GM12878 (cell line): ENCODE data around the gene PALMD.

Experiments
- CHD4 ChIP-seq: fragments of 200-600 bp; sonication (generic); IDR thresholded peaks from 2 replicates; pipeline ENCODE4 v1.6.1; 2016; ENCODE audit warnings: mild to moderate bottlenecking
- HCFC1 ChIP-seq: fragments of 150-350 bp; IDR thresholded peaks from 2 replicates; pipeline ENCODE4 v1.6.1; 2014; ENCODE audit warnings: low read length
- POLR2A ChIP-seq: IDR thresholded peaks from 2 replicates; pipeline ENCODE4 v1.6.1; 2011; ENCODE audit warnings: low read depth, mild to moderate bottlenecking, low read length
- POLR2AphosphoS5 ChIP-seq: IDR thresholded peaks from 2 replicates; pipeline ENCODE4 v1.6.1; 2011; ENCODE audit warnings: mild to moderate bottlenecking, low read length, inconsistent platforms
- TBL1XR1 ChIP-seq: IDR thresholded peaks from 2 replicates; pipeline ENCODE4 v1.6.1; 2012; ENCODE audit warnings: low read depth, low read length, improper control_type of control experiment
- ZNF274 ChIP-seq: IDR thresholded peaks from one replicate; pipeline ENCODE4 v1.8.0; 2011; ENCODE audit not compliant: insufficient read length, insufficient read depth
- TF ChIP-seq, protein P1 (sequence below), 3 experiments: IDR thresholded peaks in 2 of 3; conservative IDR thresholded peaks in 1 of 3; 2 replicates each; pipeline ENCODE4 v1.5.1; 2011; ENCODE audit warnings: low read depth in 3 of 3, low read length in 3 of 3, mild to moderate bottlenecking in 3 of 3, control low read depth in 2 of 3, moderate library complexity in 2 of 3, inconsistent platforms in 1 of 3, mixed read lengths in 1 of 3; ENCODE audit not compliant: control insufficient read depth in 2 of 3, insufficient read depth in 1 of 3; ENCODE audit errors: extremely low read depth in 1 of 3

DNA sequence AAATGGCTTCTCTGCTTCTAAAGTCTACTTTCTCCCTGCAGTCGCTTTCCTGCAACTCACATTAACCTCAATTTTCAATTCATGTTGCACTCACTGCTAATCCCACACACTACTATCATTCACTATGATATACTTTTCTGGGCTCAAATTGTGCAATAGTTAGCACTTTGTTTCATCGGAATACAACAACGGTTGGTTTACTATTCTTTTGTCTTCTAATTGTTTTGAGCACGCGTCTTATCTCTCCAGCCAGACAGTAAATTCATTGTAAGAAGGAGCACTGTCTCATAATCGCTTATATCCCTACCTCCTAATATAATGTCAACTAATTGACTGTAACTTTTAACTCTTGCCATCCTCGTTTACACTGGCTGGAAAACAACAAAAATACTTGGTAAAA is 3.9 kb upstream of the PALMD start:
- TF ChIP-seq POLR2A (no peak), CHD4 (no peak), POLR2AphosphoS5 (no peak), ZNF274 (no peak), HCFC1 (no peak), TBL1XR1 (no peak)
- TF ChIP-seq, protein P1, sequence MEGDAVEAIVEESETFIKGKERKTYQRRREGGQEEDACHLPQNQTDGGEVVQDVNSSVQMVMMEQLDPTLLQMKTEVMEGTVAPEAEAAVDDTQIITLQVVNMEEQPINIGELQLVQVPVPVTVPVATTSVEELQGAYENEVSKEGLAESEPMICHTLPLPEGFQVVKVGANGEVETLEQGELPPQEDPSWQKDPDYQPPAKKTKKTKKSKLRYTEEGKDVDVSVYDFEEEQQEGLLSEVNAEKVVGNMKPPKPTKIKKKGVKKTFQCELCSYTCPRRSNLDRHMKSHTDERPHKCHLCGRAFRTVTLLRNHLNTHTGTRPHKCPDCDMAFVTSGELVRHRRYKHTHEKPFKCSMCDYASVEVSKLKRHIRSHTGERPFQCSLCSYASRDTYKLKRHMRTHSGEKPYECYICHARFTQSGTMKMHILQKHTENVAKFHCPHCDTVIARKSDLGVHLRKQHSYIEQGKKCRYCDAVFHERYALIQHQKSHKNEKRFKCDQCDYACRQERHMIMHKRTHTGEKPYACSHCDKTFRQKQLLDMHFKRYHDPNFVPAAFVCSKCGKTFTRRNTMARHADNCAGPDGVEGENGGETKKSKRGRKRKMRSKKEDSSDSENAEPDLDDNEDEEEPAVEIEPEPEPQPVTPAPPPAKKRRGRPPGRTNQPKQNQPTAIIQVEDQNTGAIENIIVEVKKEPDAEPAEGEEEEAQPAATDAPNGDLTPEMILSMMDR (IDR thresholded peaks at IDR 0.05 in 2 of 3, conservative IDR thresholded peaks at IDR 0.05 in 1 of 3; ENCODE audit: control insufficient read depth in 2 of 3, extremely low read depth in 1 of 3, insufficient read depth in 1 of 3, low read depth in 3 of 3, low read length in 3 of 3), result no peak
